OCI-LY1 (cell line): ENCODE results near the gene NHSL2.

Experiments used
- EZH2 ChIP-seq: fragments of 200-600 bp; sonication (generic), shearing (Covaris generic); IDR thresholded peaks from 2 replicates; pipeline ENCODE4 v1.8.0; 2017; ENCODE audit warnings: borderline replicate concordance, mixed run types, mild to moderate bottlenecking, antibody characterized with exemption, low read length, moderate library complexity, mixed read lengths
- TF ChIP-seq, protein P1 (sequence below): fragments of 200-600 bp; sonication (generic), shearing (Covaris generic); IDR thresholded peaks from 2 replicates; pipeline ENCODE4 v1.5.1; 2017; ENCODE audit warnings: mild to moderate bottlenecking, antibody characterized with exemption, low read length, moderate library complexity, mixed read lengths

DNA sequence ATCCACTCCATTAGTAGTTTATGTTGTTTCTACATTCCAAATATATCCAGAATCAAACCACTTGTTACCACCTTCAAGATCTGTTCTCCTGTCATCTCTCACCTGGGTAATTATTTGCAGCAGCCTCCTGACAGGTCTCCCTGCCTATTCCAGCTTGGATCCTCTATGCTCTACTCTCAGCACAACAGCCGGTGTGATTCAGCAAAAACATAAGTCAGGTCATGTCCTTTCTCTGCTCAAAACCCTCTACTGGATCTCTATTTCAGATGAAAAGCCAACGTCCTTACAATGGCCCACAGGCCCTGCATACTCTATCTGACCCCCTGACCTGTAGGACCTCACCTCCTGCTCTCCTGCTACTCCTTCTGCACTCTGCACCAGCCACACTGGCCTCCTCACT lies 84.5 kb downstream of the NHSL2 start:
- TF ChIP-seq, protein P1, sequence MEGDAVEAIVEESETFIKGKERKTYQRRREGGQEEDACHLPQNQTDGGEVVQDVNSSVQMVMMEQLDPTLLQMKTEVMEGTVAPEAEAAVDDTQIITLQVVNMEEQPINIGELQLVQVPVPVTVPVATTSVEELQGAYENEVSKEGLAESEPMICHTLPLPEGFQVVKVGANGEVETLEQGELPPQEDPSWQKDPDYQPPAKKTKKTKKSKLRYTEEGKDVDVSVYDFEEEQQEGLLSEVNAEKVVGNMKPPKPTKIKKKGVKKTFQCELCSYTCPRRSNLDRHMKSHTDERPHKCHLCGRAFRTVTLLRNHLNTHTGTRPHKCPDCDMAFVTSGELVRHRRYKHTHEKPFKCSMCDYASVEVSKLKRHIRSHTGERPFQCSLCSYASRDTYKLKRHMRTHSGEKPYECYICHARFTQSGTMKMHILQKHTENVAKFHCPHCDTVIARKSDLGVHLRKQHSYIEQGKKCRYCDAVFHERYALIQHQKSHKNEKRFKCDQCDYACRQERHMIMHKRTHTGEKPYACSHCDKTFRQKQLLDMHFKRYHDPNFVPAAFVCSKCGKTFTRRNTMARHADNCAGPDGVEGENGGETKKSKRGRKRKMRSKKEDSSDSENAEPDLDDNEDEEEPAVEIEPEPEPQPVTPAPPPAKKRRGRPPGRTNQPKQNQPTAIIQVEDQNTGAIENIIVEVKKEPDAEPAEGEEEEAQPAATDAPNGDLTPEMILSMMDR, result no peak
- TF ChIP-seq EZH2, result no peak
